G401 (cell line): Measurements from ENCODE around the gene PIN1. TPM values are rescaled to one million over a fixed set of nuclear protein-coding genes. Genes with fewer than 3 reads are reported as not detected.
"Not testable (repeated sequence)": the region's sequence is repeated elsewhere in the genome, so short reads cannot be mapped to it uniquely, and the experiment has no call there.

Experiments used
- DNase-seq: peaks from one replicate; pipeline ENCODE4 v3.0.0-alpha.2; 2015; ENCODE audit warnings: low spot score
- in situ Hi-C: cut with HindIII; loops from 2 replicates; pipeline ENCODE4 v1.10.0; 2016; ENCODE audit warnings: low sequenced_read_pairs, mixed read lengths
- total RNA-seq: library from RNA; depleted of rRNA; stranded (reverse); fragments of >200 nt; shearing (Covaris generic); gene quantifications from 2 replicates; pipeline ENCODE4 v1.2.3, GENCODE V29; 2014

The PIN1 gene
- total RNA-seq, 1 experiment from 2014 or later, result 222 TPM

GRCh38 chr19:9811139-9811538 lies 24.0 kb upstream of the PIN1 start:
- in situ Hi-C loops, result no loop called here
- no peak for DNase-seq

GRCh38 chr19:9818175-9818733 lies 16.9 kb upstream of the PIN1 start:
- in situ Hi-C loops, result no loop called here
- DNase-seq, result no peak

- in situ Hi-C loops, result no loop called here
- peak; percentile 100 for DNase-seq
Observed at GRCh38 chr19:9818734-9819595, 16.2 kb upstream of the PIN1 start, which contains the start of gene FBXL12. TSS of gene FBXL12 (minus strand) at chr19:9819079. CDS start at chr19:9818813, 266 bp downstream.

GRCh38 chr19:9819596-9819909 lies 15.6 kb upstream of the PIN1 start:
- DNase-seq, result no peak
- in situ Hi-C loops, result no loop called here

GRCh38 chr19:9820034-9820433 lies 15.1 kb upstream of the PIN1 start:
- DNase-seq, in situ Hi-C loops: not testable (repeated sequence)

GRCh38 chr19:9823816-9824215 lies 11.3 kb upstream of the PIN1 start:
- DNase-seq, result peak; percentile 32
- in situ Hi-C loops, result no loop called here

GRCh38 chr19:9827289-9828238 lies 7.6 kb upstream of the PIN1 start, which contains the start of gene UBL5:
TSS of gene UBL5 (plus strand) at chr19:9827918. CDS start at chr19:9828338, 420 bp downstream.
- DNase-seq, result peak; percentile 95
- in situ Hi-C loops, result no loop called here

GRCh38 chr19:9828551-9829063 lies 6.5 kb upstream of the PIN1 start:
- in situ Hi-C loops, result no loop called here
- DNase-seq, result no peak

- no peak for DNase-seq
- in situ Hi-C loops, result no loop called here
Observed at GRCh38 chr19:9834307-9834725, 802 bp upstream of the PIN1 start.

- no peak for DNase-seq
Observed at GRCh38 chr19:9835507-9835949, 410 bp downstream of the PIN1 start.

GRCh38 chr19:9836021-9836420 lies 903 bp downstream of the PIN1 start:
- DNase-seq, result peak; percentile 39
- in situ Hi-C loops, result no loop called here

More at GRCh38 chr19:9835507-9835949, 410 bp downstream of the PIN1 start:
- in situ Hi-C loops, result no loop called here

GRCh38 chr19:9838324-9838723 lies 3.2 kb downstream of the PIN1 start:
- in situ Hi-C loops, result no loop called here
- DNase-seq, result no peak

- in situ Hi-C loops, result no loop called here
- DNase-seq, result no peak
Observed at GRCh38 chr19:9839415-9839814, 4.3 kb downstream of the PIN1 start.

GRCh38 chr19:9842834-9843625 lies 7.9 kb downstream of the PIN1 start:
- peak; percentile 77 for DNase-seq
- in situ Hi-C loops, result no loop called here

GRCh38 chr19:9843626-9844273 lies 8.6 kb downstream of the PIN1 start:
- peak; percentile 45 for DNase-seq
- in situ Hi-C loops, result not testable (repeated sequence)

- in situ Hi-C loops, result no loop called here
- peak; percentile 67 for DNase-seq
Observed at GRCh38 chr19:9847087-9847671, 12.1 kb downstream of the PIN1 start.

GRCh38 chr19:9848060-9848459 lies 12.9 kb downstream of the PIN1 start:
- DNase-seq, result peak; percentile 63
- in situ Hi-C loops, result no loop called here

GRCh38 chr19:9848762-9849161 lies 13.6 kb downstream of the PIN1 start:
- peak; percentile 89 for DNase-seq
- in situ Hi-C loops, result no loop called here
